Measurements from ENCODE around the gene PREX1.

PREX1 gene

GRCh38 chr20:48667481-48667880 lies 160.3 kb downstream of the PREX1 start:
- no peak overlapping the region for H3K4me3 Mint-ChIP-seq
- no peaks in the 10 kb centered on the region for H3K27me3 Mint-ChIP-seq
- H3K27ac Mint-ChIP-seq, result peak overlapping the region; percentile 31
- peaks cover 46% of the 10 kb centered on the region for H3K36me3 Mint-ChIP-seq (ENCODE audit: low read depth)
- no peaks in the 10 kb centered on the region for H3K4me1 Mint-ChIP-seq (ENCODE audit: low read depth)
- no peaks in the 10 kb centered on the region for H3K9me3 Mint-ChIP-seq

- no peak overlapping the region for H3K27ac Mint-ChIP-seq
- H3K4me3 Mint-ChIP-seq, result no peak overlapping the region
- H3K36me3 Mint-ChIP-seq (ENCODE audit: low read depth), result peaks cover 42% of the 10 kb centered on the region
- no peaks in the 10 kb centered on the region for H3K27me3 Mint-ChIP-seq
- no peaks in the 10 kb centered on the region for H3K4me1 Mint-ChIP-seq (ENCODE audit: low read depth)
- H3K9me3 Mint-ChIP-seq, result no peaks in the 10 kb centered on the region
Measured at GRCh38 chr20:48665785-48666184, 162.0 kb downstream of the PREX1 start.

GRCh38 chr20:48662711-48663110 lies 165.1 kb downstream of the PREX1 start:
- Mint-ChIP-seq H3K9me3 (no peaks in the 10 kb centered on the region), H3K4me3 (no peak overlapping the region), H3K27ac (no peak overlapping the region), H3K27me3 (no peaks in the 10 kb centered on the region), H3K36me3 (ENCODE audit: low read depth) (peaks cover 58% of the 10 kb centered on the region), H3K4me1 (ENCODE audit: low read depth) (no peaks in the 10 kb centered on the region)

GRCh38 chr20:48661575-48662455 lies 166.0 kb downstream of the PREX1 start:
- Mint-ChIP-seq H3K9me3 (no peaks in the 10 kb centered on the region), H3K4me3 (no peak overlapping the region), H3K27ac (peak overlapping the region; percentile 45), H3K36me3 (ENCODE audit: low read depth) (peaks cover 59% of the 10 kb centered on the region), H3K27me3 (no peaks in the 10 kb centered on the region), H3K4me1 (ENCODE audit: low read depth) (no peaks in the 10 kb centered on the region)

- Mint-ChIP-seq H3K27me3 (no peaks in the 10 kb centered on the region), H3K36me3 (ENCODE audit: low read depth) (peaks cover 67% of the 10 kb centered on the region), H3K4me3 (no peak overlapping the region), H3K27ac (no peak overlapping the region), H3K9me3 (no peaks in the 10 kb centered on the region), H3K4me1 (ENCODE audit: low read depth) (no peaks in the 10 kb centered on the region)
Measured at GRCh38 chr20:48660788-48661187, 167.0 kb downstream of the PREX1 start.

- no peaks in the 10 kb centered on the region for H3K9me3 Mint-ChIP-seq
- no peak overlapping the region for H3K27ac Mint-ChIP-seq
- peaks cover 62% of the 10 kb centered on the region for H3K36me3 Mint-ChIP-seq (ENCODE audit: low read depth)
- H3K4me1 Mint-ChIP-seq (ENCODE audit: low read depth), result no peaks in the 10 kb centered on the region
- H3K4me3 Mint-ChIP-seq, result no peak overlapping the region
- no peaks in the 10 kb centered on the region for H3K27me3 Mint-ChIP-seq
Measured at GRCh38 chr20:48659858-48660257, 167.9 kb downstream of the PREX1 start.

GRCh38 chr20:48658505-48658904 lies 169.3 kb downstream of the PREX1 start:
- H3K36me3 Mint-ChIP-seq (ENCODE audit: low read depth), result peaks cover 54% of the 10 kb centered on the region
- no peak overlapping the region for H3K4me3 Mint-ChIP-seq
- no peaks in the 10 kb centered on the region for H3K4me1 Mint-ChIP-seq (ENCODE audit: low read depth)
- H3K27ac Mint-ChIP-seq, result peak overlapping the region; percentile 3
- H3K9me3 Mint-ChIP-seq, result no peaks in the 10 kb centered on the region
- no peaks in the 10 kb centered on the region for H3K27me3 Mint-ChIP-seq

GRCh38 chr20:48658198-48658476 lies 169.7 kb downstream of the PREX1 start:
- H3K4me1 Mint-ChIP-seq (ENCODE audit: low read depth), result no peaks in the 10 kb centered on the region
- peak overlapping the region; percentile 76 for H3K27ac Mint-ChIP-seq
- no peak overlapping the region for H3K4me3 Mint-ChIP-seq
- peaks cover 57% of the 10 kb centered on the region for H3K36me3 Mint-ChIP-seq (ENCODE audit: low read depth)
- H3K27me3 Mint-ChIP-seq, result no peaks in the 10 kb centered on the region
- no peaks in the 10 kb centered on the region for H3K9me3 Mint-ChIP-seq

GRCh38 chr20:48657426-48658197 lies 170.2 kb downstream of the PREX1 start:
- no peaks in the 10 kb centered on the region for H3K4me1 Mint-ChIP-seq (ENCODE audit: low read depth)
- H3K27ac Mint-ChIP-seq, result peak overlapping the region; percentile 76
- H3K27me3 Mint-ChIP-seq, result no peaks in the 10 kb centered on the region
- H3K4me3 Mint-ChIP-seq, result no peak overlapping the region
- H3K36me3 Mint-ChIP-seq (ENCODE audit: low read depth), result peaks cover 58% of the 10 kb centered on the region
- no peaks in the 10 kb centered on the region for H3K9me3 Mint-ChIP-seq

GRCh38 chr20:48656661-48657211 lies 171.1 kb downstream of the PREX1 start:
- H3K4me3 Mint-ChIP-seq, result no peak overlapping the region
- peak overlapping the region; percentile 3 for H3K27ac Mint-ChIP-seq
- H3K9me3 Mint-ChIP-seq, result no peaks in the 10 kb centered on the region
- no peaks in the 10 kb centered on the region for H3K27me3 Mint-ChIP-seq
- peaks cover 53% of the 10 kb centered on the region for H3K36me3 Mint-ChIP-seq (ENCODE audit: low read depth)
- H3K4me1 Mint-ChIP-seq (ENCODE audit: low read depth), result no peaks in the 10 kb centered on the region

GRCh38 chr20:48656137-48656536 lies 171.7 kb downstream of the PREX1 start:
- H3K27me3 Mint-ChIP-seq, result no peaks in the 10 kb centered on the region
- H3K4me3 Mint-ChIP-seq, result no peak overlapping the region
- H3K36me3 Mint-ChIP-seq (ENCODE audit: low read depth), result peaks cover 54% of the 10 kb centered on the region
- H3K27ac Mint-ChIP-seq, result no peak overlapping the region
- H3K4me1 Mint-ChIP-seq (ENCODE audit: low read depth), result no peaks in the 10 kb centered on the region
- no peaks in the 10 kb centered on the region for H3K9me3 Mint-ChIP-seq

- Mint-ChIP-seq H3K36me3 (ENCODE audit: low read depth) (peaks cover 58% of the 10 kb centered on the region), H3K4me1 (ENCODE audit: low read depth) (no peaks in the 10 kb centered on the region), H3K4me3 (no peak overlapping the region), H3K27me3 (no peaks in the 10 kb centered on the region), H3K27ac (no peak overlapping the region), H3K9me3 (no peaks in the 10 kb centered on the region)
Measured at GRCh38 chr20:48653706-48654051, 174.1 kb downstream of the PREX1 start.

GRCh38 chr20:48652961-48653705 lies 174.7 kb downstream of the PREX1 start:
- Mint-ChIP-seq H3K4me3 (no peak overlapping the region), H3K36me3 (ENCODE audit: low read depth) (peaks cover 58% of the 10 kb centered on the region), H3K4me1 (ENCODE audit: low read depth) (no peaks in the 10 kb centered on the region), H3K9me3 (no peaks in the 10 kb centered on the region), H3K27me3 (no peaks in the 10 kb centered on the region), H3K27ac (no peak overlapping the region)

GRCh38 chr20:48651960-48652359 lies 175.8 kb downstream of the PREX1 start:
- Mint-ChIP-seq H3K27me3 (no peaks in the 10 kb centered on the region), H3K9me3 (no peaks in the 10 kb centered on the region), H3K4me3 (no peak overlapping the region), H3K27ac (no peak overlapping the region), H3K4me1 (ENCODE audit: low read depth) (no peaks in the 10 kb centered on the region), H3K36me3 (ENCODE audit: low read depth) (peaks cover 62% of the 10 kb centered on the region)

GRCh38 chr20:48651271-48651670 lies 176.5 kb downstream of the PREX1 start:
- Mint-ChIP-seq H3K27me3 (no peaks in the 10 kb centered on the region), H3K36me3 (ENCODE audit: low read depth) (peaks cover 61% of the 10 kb centered on the region), H3K27ac (no peak overlapping the region), H3K4me3 (no peak overlapping the region), H3K4me1 (ENCODE audit: low read depth) (no peaks in the 10 kb centered on the region), H3K9me3 (no peaks in the 10 kb centered on the region)

Measured in stimulated activated naive CD8-positive, alpha-beta T cell treated with anti-CD3 and anti-CD28 coated beads, Interleukin-15, Interleukin-2, amounts not matched to agents 100 ng/mL and 50 ng/mL, for 24 hours (primary cell).